H9 (cell line): ENCODE data around the gene ESPNL. TPM values are rescaled to one million over a fixed set of nuclear protein-coding genes. Genes with fewer than 3 reads are reported as not detected.
A peak's percentile ranks its signal among the peaks of the same experiment; 100 is the strongest.

Source experiments
- DNase-seq: peaks from one replicate; pipeline ENCODE4 v3.0.0-alpha.2; 2017
- H2AFZ ChIP-seq: one replicate; pipeline ENCODE4 v1.6.1; 2013; ENCODE audit warnings: mild to moderate bottlenecking, low read length, control low read depth, moderate library complexity
- H2AK5ac ChIP-seq: 2 replicates; pipeline ENCODE4 v1.6.1; 2013; ENCODE audit warnings: low read length, control low read depth, mixed read lengths; ENCODE audit not compliant: insufficient read length
- H2BK120ac ChIP-seq: one replicate; pipeline ENCODE4 v1.6.1; 2013; ENCODE audit warnings: low read depth, mild to moderate bottlenecking, low read length, control low read depth, inconsistent platforms; ENCODE audit not compliant: poor library complexity, severe bottlenecking
- H2BK12ac ChIP-seq: 2 replicates; pipeline ENCODE4 v1.6.1; 2013; ENCODE audit warnings: low read length, control low read depth, mixed read lengths, low read depth; ENCODE audit not compliant: insufficient read length
- H2BK15ac ChIP-seq: 2 replicates; pipeline ENCODE4 v1.6.1; 2013; ENCODE audit warnings: low read depth, low read length, control low read depth
- H2BK20ac ChIP-seq: one replicate; pipeline ENCODE4 v1.6.1; 2013; ENCODE audit warnings: low read depth, mild to moderate bottlenecking, low read length, control low read depth, inconsistent platforms; ENCODE audit not compliant: poor library complexity, severe bottlenecking
- H2BK5ac ChIP-seq: 2 replicates; pipeline ENCODE4 v1.6.1; 2013; ENCODE audit warnings: low read length, control low read depth, mixed read lengths; ENCODE audit not compliant: insufficient read length
- H3K14ac ChIP-seq: 2 replicates; pipeline ENCODE4 v1.6.1; 2013; ENCODE audit warnings: low read length, control low read depth; ENCODE audit not compliant: insufficient read depth
- H3K18ac ChIP-seq: 2 replicates; pipeline ENCODE4 v1.6.1; 2013; ENCODE audit warnings: low read depth, mild to moderate bottlenecking, mixed read lengths, low read length, control low read depth; ENCODE audit not compliant: insufficient read length
- H3K23ac ChIP-seq: 2 replicates; pipeline ENCODE4 v1.6.1; 2013; ENCODE audit warnings: low read length, control low read depth, mixed read lengths, low read depth; ENCODE audit not compliant: insufficient read length
- H3K23me2 ChIP-seq: 2 replicates; pipeline ENCODE4 v1.6.1; 2013; ENCODE audit warnings: low read depth, mild to moderate bottlenecking, mixed read lengths, low read length, control low read depth; ENCODE audit not compliant: insufficient read length, poor library complexity, severe bottlenecking
- H3K27ac ChIP-seq: 2 replicates; pipeline ENCODE4 v1.5.1; 2013; ENCODE audit warnings: low read length, control low read depth, mixed read lengths, low read depth; ENCODE audit not compliant: insufficient read length
- H3K27me3 ChIP-seq: 2 replicates; pipeline ENCODE4 v1.6.1; 2013; ENCODE audit warnings: low read length, control low read depth, inconsistent platforms; ENCODE audit not compliant: insufficient read depth
- H3K4ac ChIP-seq: 2 replicates; pipeline ENCODE4 v1.6.1; 2013; ENCODE audit warnings: low read depth, mild to moderate bottlenecking, control low read depth, inconsistent platforms, low read length, moderate library complexity
- H3K4me1 ChIP-seq: 2 replicates; pipeline ENCODE4 v1.6.1; 2013; ENCODE audit warnings: low read length, control low read depth, inconsistent platforms; ENCODE audit not compliant: insufficient read depth
- H3K4me2 ChIP-seq: 2 replicates; pipeline ENCODE4 v1.6.1; 2013; ENCODE audit warnings: low read length, control low read depth, mixed read lengths; ENCODE audit not compliant: insufficient read length, insufficient read depth
- H3K56ac ChIP-seq: 2 replicates; pipeline ENCODE4 v1.6.1; 2013; ENCODE audit warnings: low read depth, mild to moderate bottlenecking, mixed read lengths, low read length, control low read depth; ENCODE audit not compliant: insufficient read length
- H3K79me1 ChIP-seq: 2 replicates; pipeline ENCODE4 v1.6.1; 2013; ENCODE audit warnings: low read depth, mild to moderate bottlenecking, moderate library complexity, low read length, control low read depth, inconsistent platforms; ENCODE audit not compliant: insufficient read depth, poor library complexity, severe bottlenecking
- H3K79me2 ChIP-seq: 2 replicates; pipeline ENCODE4 v1.6.1; 2013; ENCODE audit warnings: low read length, control low read depth, inconsistent platforms; ENCODE audit not compliant: insufficient read depth
- H3K9ac ChIP-seq: 2 replicates; pipeline ENCODE4 v1.6.1; 2013; ENCODE audit warnings: low read length, control low read depth, mixed read lengths; ENCODE audit not compliant: insufficient read length; ENCODE audit errors: extremely low read depth
- H3K9me3 ChIP-seq: one replicate; pipeline ENCODE4 v1.6.1; 2013; ENCODE audit warnings: low read depth, low read length, inconsistent platforms; ENCODE audit not compliant: control insufficient read depth
- H3T11ph ChIP-seq: one replicate; pipeline ENCODE4 v1.6.1; 2013; ENCODE audit warnings: mild to moderate bottlenecking, low read length, control low read depth, inconsistent platforms
- H4K20me1 ChIP-seq: one replicate; pipeline ENCODE4 v1.6.1; 2013; ENCODE audit not compliant: control insufficient read depth, insufficient read length, insufficient read depth
- H4K5ac ChIP-seq: 2 replicates; pipeline ENCODE4 v1.6.1; 2013; ENCODE audit warnings: low read depth, mild to moderate bottlenecking, mixed read lengths, low read length, control low read depth; ENCODE audit not compliant: insufficient read length
- H4K8ac ChIP-seq: replicated peaks from 2 replicates; pipeline ENCODE4 v1.6.1; 2013; ENCODE audit warnings: low read length, control low read depth, mixed read lengths, low read depth; ENCODE audit not compliant: insufficient read length
- H4K91ac ChIP-seq: 2 replicates; pipeline ENCODE4 v1.6.1; 2013; ENCODE audit warnings: low read depth, mild to moderate bottlenecking, moderate library complexity, mixed read lengths, low read length, control low read depth; ENCODE audit not compliant: insufficient read length
- H3K27ac Mint-ChIP-seq, 3 experiments: 2 replicates in 2 of 3; 3 replicates in 1 of 3; pipeline ENCODE4 v1.8.0; 2020 to 2021; ENCODE audit warnings: mixed read lengths in 3 of 3, mild to moderate bottlenecking in 1 of 3, moderate library complexity in 1 of 3
- H3K27me3 Mint-ChIP-seq: 2 replicates; pipeline ENCODE4 v1.8.0; 2021; ENCODE audit warnings: low read depth, mild to moderate bottlenecking, moderate library complexity, mixed read lengths
- H3K36me3 Mint-ChIP-seq, 3 experiments: 2 replicates in 2 of 3; 3 replicates in 1 of 3; pipeline ENCODE4 v1.8.0; 2020 to 2021; ENCODE audit warnings: low read depth in 3 of 3, mixed read lengths in 3 of 3; ENCODE audit not compliant: insufficient read depth in 1 of 3
- H3K4me1 Mint-ChIP-seq, 2 experiments: 2 replicates each; pipeline ENCODE4 v1.8.0; 2020; ENCODE audit warnings: mixed read lengths in 2 of 2
- H3K4me3 Mint-ChIP-seq, 2 experiments: 2 replicates in 1 of 2; 3 replicates in 1 of 2; pipeline ENCODE4 v1.8.0; 2020 to 2021; ENCODE audit warnings: mild to moderate bottlenecking in 2 of 2, mixed read lengths in 2 of 2, moderate library complexity in 1 of 2
- H3K9me3 Mint-ChIP-seq, 2 experiments: 2 replicates in 1 of 2; 3 replicates in 1 of 2; pipeline ENCODE4 v1.8.0; 2020; ENCODE audit warnings: mild to moderate bottlenecking in 2 of 2, mixed read lengths in 2 of 2, moderate library complexity in 1 of 2
- CTCF ChIP-seq: fragments of 200-600 bp; sonication (generic); conservative IDR thresholded peaks from 3 replicates; pipeline ENCODE4 v1.8.0; 2021; ENCODE audit warnings: antibody characterized with exemption, mild to moderate bottlenecking
- WGBS: extraction: QIAGEN DNeasy Blood & Tissue Kit; methylation state at CpG from one replicate; pipeline ENCODE4 v1.1.7; 2013; ENCODE audit warnings: missing lambda C conversion rate, low lambda C conversion rate, mixed read lengths; ENCODE audit not compliant: insufficient read length; ENCODE audit errors: extremely low coverage; 5-methylcytosine and 5-hydroxymethylcytosine counted together
- total RNA-seq: library from RNA; stranded (reverse); gene quantifications from 2 replicates; pipeline ENCODE4 v1.2.1, GENCODE V29; 2021

ESPNL gene
- total RNA-seq, 1 experiment from 2014 or later, result 0.17 TPM

- Histone ChIP-seq H2BK20ac (no peak overlapping the region), H4K20me1 (no peaks in the 10 kb centered on the region), H3K9ac (no peak overlapping the region), H3T11ph (no peak overlapping the region), H3K56ac (no peak overlapping the region), H3K23me2 (no peaks in the 10 kb centered on the region), H3K23ac (no peak overlapping the region), H4K5ac (no peak overlapping the region), H3K4me1 (no peaks in the 10 kb centered on the region), H3K18ac (no peak overlapping the region), H4K91ac (no peak overlapping the region), H3K9me3 (no peaks in the 10 kb centered on the region), H3K27me3 (no peaks in the 10 kb centered on the region), H2AK5ac (no peak overlapping the region), H3K14ac (no peak overlapping the region), H2BK5ac (no peak overlapping the region), H2BK12ac (no peak overlapping the region), H3K79me2 (no peaks in the 10 kb centered on the region), H2BK15ac (no peak overlapping the region), H2AFZ (no peak overlapping the region), H3K27ac (no peak overlapping the region), H3K4ac (no peak overlapping the region), H3K79me1 (no peaks in the 10 kb centered on the region), H2BK120ac (no peak overlapping the region), H4K8ac (no peak overlapping the region), H3K4me2 (no peak overlapping the region)
- Mint-ChIP-seq H3K36me3 (no peaks in the 10 kb centered on the region), H3K9me3 (no peaks in the 10 kb centered on the region; a peak in 1 of 5 replicates), H3K4me3 (no peak overlapping the region), H3K27ac (no peak overlapping the region), H3K27me3 (no peaks in the 10 kb centered on the region; the same call in 1 of the 2 replicates), H3K4me1 (no peaks in the 10 kb centered on the region)
- WGBS, result no CpG with 5 or more reads among the region's 30 CpGs
- peak; percentile 82 for DNase-seq
- no peak for TF ChIP-seq CTCF
These were observed 28.4 kb downstream of the ESPNL start for GRCh38 chr2:238128534-238129001.
